Thymus (tissue), 11 donors: ENCODE data around the gene HS2ST1. TPM values are rescaled to one million over a fixed set of nuclear protein-coding genes. Genes with fewer than 3 reads are reported as not detected.

ENCODE experiments used
- DNase-seq, 9 donors: peaks; one replicate each; pipeline ENCODE4 v3.0.0-alpha.2; 2013; ENCODE audit warnings: low spot score in 9 of 9, low read depth in 6 of 9, missing footprints in 1 of 9
- H3K27ac ChIP-seq, 2 donors: one replicate each; pipeline ENCODE4 v1.5.1; 2013; ENCODE audit warnings: control low read depth in 1 of 2, low read depth in 1 of 2, low read length in 1 of 2, mild to moderate bottlenecking in 1 of 2, moderate library complexity in 1 of 2
- H3K27me3 ChIP-seq, 2 donors: one replicate each; pipeline ENCODE4 v1.5.1; 2013; ENCODE audit warnings: low read length in 1 of 2; ENCODE audit not compliant: control insufficient read depth in 2 of 2, insufficient read depth in 1 of 2
- H3K36me3 ChIP-seq, 2 donors: one replicate each; pipeline ENCODE4 v1.5.1; 2013; ENCODE audit warnings: low read length in 1 of 2, mild to moderate bottlenecking in 1 of 2, moderate library complexity in 1 of 2; ENCODE audit not compliant: control insufficient read depth in 2 of 2, insufficient read depth in 2 of 2
- H3K4me1 ChIP-seq, 2 donors: one replicate each; pipeline ENCODE4 v1.5.1; 2013; ENCODE audit warnings: low read length in 2 of 2; ENCODE audit not compliant: control insufficient read depth in 2 of 2, insufficient read depth in 2 of 2
- H3K4me3 ChIP-seq, 2 donors: one replicate each; pipeline ENCODE4 v1.5.1; 2013; ENCODE audit warnings: low read length in 2 of 2, control low read depth in 1 of 2, mild to moderate bottlenecking in 1 of 2
- H3K9me3 ChIP-seq, 2 donors: one replicate each; pipeline ENCODE4 v1.5.1; 2013; ENCODE audit warnings: low read length in 1 of 2, mild to moderate bottlenecking in 1 of 2; ENCODE audit not compliant: control insufficient read depth in 2 of 2, insufficient read depth in 1 of 2
- WGBS: extraction: QIAGEN DNeasy Blood & Tissue Kit; methylation state at CpG from one replicate; pipeline ENCODE4 v1.1.7; 2013; 5-methylcytosine and 5-hydroxymethylcytosine counted together
- polyA plus RNA-seq: library from polyadenylated mRNA; stranded (reverse); fragments of 200-250 nt; gene quantifications from one replicate; pipeline ENCODE4 v1.2.3, GENCODE V29; 2013
- total RNA-seq: library from RNA; stranded (reverse); fragments of 120-200 nt; gene quantifications from one replicate; pipeline ENCODE4 v1.2.4, GENCODE V29; 2013
- donor health status: healthy.

The HS2ST1 gene
- total and polyA plus RNA-seq, 2 donors = 9.7 to 11.5 TPM

- H3K4me1 ChIP-seq = peaks cover 0 to 8% of the 10 kb centered on the region in 2 donors
- peaks cover 5 to 13% of the 10 kb centered on the region in 2 donors for H3K27me3 ChIP-seq
- H3K27ac ChIP-seq = no peak overlapping the region
- no peaks in the 10 kb centered on the region for H3K9me3 ChIP-seq
- H3K4me3 ChIP-seq = peak overlapping the region; percentile 54 to 58
- H3K36me3 ChIP-seq = no peaks in the 10 kb centered on the region
- WGBS = 25% methylated on average over 47 of the region's 47 CpGs
- peak in 3 of 9 donors; percentile 6 to 10 (median 6) for DNase-seq
These were observed 217.9 kb downstream of the HS2ST1 start for GRCh38 chr1:87132284-87132870.

- H3K9me3 ChIP-seq = no peaks in the 10 kb centered on the region
- H3K27me3 ChIP-seq = peaks cover 5 to 13% of the 10 kb centered on the region in 2 donors
- no peaks in the 10 kb centered on the region for H3K36me3 ChIP-seq
- H3K4me1 ChIP-seq = peaks cover 0 to 8% of the 10 kb centered on the region in 2 donors
- H3K4me3 ChIP-seq = no peak overlapping the region
- no peak for DNase-seq
- WGBS = 95% methylated on average over 6 of the region's 6 CpGs
- H3K27ac ChIP-seq = no peak overlapping the region
These were observed 219.6 kb downstream of the HS2ST1 start for GRCh38 chr1:87134061-87134460.

GRCh38 chr1:87134625-87135328 is 220.3 kb downstream of the HS2ST1 start:
- no peak overlapping the region for H3K27ac ChIP-seq
- peaks cover 5 to 13% of the 10 kb centered on the region in 2 donors for H3K27me3 ChIP-seq
- WGBS = 93% methylated on average over 9 of the region's 9 CpGs
- no peaks in the 10 kb centered on the region for H3K36me3 ChIP-seq
- H3K9me3 ChIP-seq = no peaks in the 10 kb centered on the region
- no peak overlapping the region for H3K4me3 ChIP-seq
- DNase-seq = no peak
- H3K4me1 ChIP-seq = peaks cover 0 to 8% of the 10 kb centered on the region in 2 donors

GRCh38 chr1:87135329-87135712 is 220.9 kb downstream of the HS2ST1 start:
- DNase-seq = no peak
- WGBS = 98% methylated on average over 11 of the region's 11 CpGs

GRCh38 chr1:87136607-87137341 is 222.3 kb downstream of the HS2ST1 start:
- no peak overlapping the region for H3K27ac ChIP-seq
- 91% methylated on average over 8 of the region's 8 CpGs for WGBS
- peaks cover 0 to 8% of the 10 kb centered on the region in 2 donors for H3K4me1 ChIP-seq
- H3K9me3 ChIP-seq = no peaks in the 10 kb centered on the region
- no peaks in the 10 kb centered on the region for H3K36me3 ChIP-seq
- no peak for DNase-seq
- peaks cover 5 to 13% of the 10 kb centered on the region in 2 donors for H3K27me3 ChIP-seq
- no peak overlapping the region for H3K4me3 ChIP-seq

More at GRCh38 chr1:87135329-87135712, 220.9 kb downstream of the HS2ST1 start:
- Histone ChIP-seq H3K27ac (no peak overlapping the region), H3K4me3 (no peak overlapping the region), H3K4me1 (peaks cover 0 to 8% of the 10 kb centered on the region in 2 donors), H3K27me3 (peaks cover 5 to 13% of the 10 kb centered on the region in 2 donors), H3K36me3 (no peaks in the 10 kb centered on the region), H3K9me3 (no peaks in the 10 kb centered on the region)

- H3K4me1 ChIP-seq = peaks cover 0 to 4% of the 10 kb centered on the region in 2 donors
- no peaks in the 10 kb centered on the region for H3K9me3 ChIP-seq
- H3K27ac ChIP-seq = no peak overlapping the region
- DNase-seq = no peak
- peaks cover 5 to 8% of the 10 kb centered on the region in 2 donors for H3K27me3 ChIP-seq
- H3K36me3 ChIP-seq = no peaks in the 10 kb centered on the region
- WGBS = 88% methylated on average over 2 of the region's 2 CpGs
- H3K4me3 ChIP-seq = no peak overlapping the region
These were observed 222.9 kb downstream of the HS2ST1 start for GRCh38 chr1:87137342-87137739.

- DNase-seq = no peak
- 73% methylated on average over 2 of the region's 2 CpGs for WGBS
- H3K4me1 ChIP-seq = no peaks in the 10 kb centered on the region
- no peaks in the 10 kb centered on the region for H3K36me3 ChIP-seq
- no peaks in the 10 kb centered on the region for H3K9me3 ChIP-seq
- no peak overlapping the region for H3K4me3 ChIP-seq
- H3K27me3 ChIP-seq = no peaks in the 10 kb centered on the region
- H3K27ac ChIP-seq = no peak overlapping the region
These were observed 226.6 kb downstream of the HS2ST1 start for GRCh38 chr1:87140831-87141540.

- no peaks in the 10 kb centered on the region for H3K4me1 ChIP-seq
- H3K27ac ChIP-seq = no peak overlapping the region
- no peaks in the 10 kb centered on the region for H3K9me3 ChIP-seq
- H3K4me3 ChIP-seq = no peak overlapping the region
- WGBS = 97% methylated on average over 8 of the region's 8 CpGs
- no peaks in the 10 kb centered on the region for H3K27me3 ChIP-seq
- no peaks in the 10 kb centered on the region for H3K36me3 ChIP-seq
- no peak for DNase-seq
These were observed 227.1 kb downstream of the HS2ST1 start for GRCh38 chr1:87141556-87141955.
